K562 (cell line): ENCODE measurements around the gene ZNF74. TPM values are rescaled to one million over a fixed set of nuclear protein-coding genes. Genes with fewer than 3 reads are reported as not detected.

Experiments
- ARID2 ChIP-seq: fragments of 450-650 bp; IDR thresholded peaks from 2 replicates; pipeline ENCODE4 v1.6.1; 2017; ENCODE audit warnings: antibody characterized with exemption, mild to moderate bottlenecking
- CCAR2 ChIP-seq: fragments of 200-400 bp; formaldehyde crosslinking; IDR thresholded peaks from 2 replicates; pipeline ENCODE4 v1.6.1; 2017; ENCODE audit warnings: mild to moderate bottlenecking, low read depth, low read length
- CXXC5 ChIP-seq: fragments of 250-450 bp; sonication (Bioruptor Pico); IDR thresholded peaks from 2 replicates; pipeline ENCODE4 v1.8.0; 2022; ENCODE audit warnings: inconsistent platforms, mild to moderate bottlenecking, moderate library complexity
- EP300 ChIP-seq: IDR thresholded peaks from 2 replicates; pipeline ENCODE4 v1.6.1; 2012; ENCODE audit warnings: low read length, improper control_type of control experiment
- HCFC1 ChIP-seq: IDR thresholded peaks from 2 replicates; pipeline ENCODE4 v1.6.1; 2012; ENCODE audit warnings: low read depth, low read length, improper control_type of control experiment
- HDAC2 ChIP-seq: fragments of 450-650 bp; IDR thresholded peaks from 2 replicates; pipeline ENCODE4 v1.6.1; 2016; ENCODE audit warnings: mild to moderate bottlenecking
- HNRNPK ChIP-seq: fragments of 200-400 bp; formaldehyde crosslinking; IDR thresholded peaks from one replicate; pipeline ENCODE4 v1.6.1; 2018; ENCODE audit warnings: mild to moderate bottlenecking, low read depth, low read length; ENCODE audit not compliant: poor library complexity, severe bottlenecking
- KLF10 ChIP-seq: fragments of 250-450 bp; sonication (Bioruptor Pico); IDR thresholded peaks from 2 replicates; pipeline ENCODE4 v1.6.1; 2021; ENCODE audit warnings: matching md5 sums
- LARP7 ChIP-seq: fragments of 450-650 bp; IDR thresholded peaks from 2 replicates; pipeline ENCODE4 v1.6.1; 2016
- PCBP2 ChIP-seq: fragments of 200-400 bp; formaldehyde crosslinking; IDR thresholded peaks from 2 replicates; pipeline ENCODE4 v1.6.1; 2018; ENCODE audit warnings: low read length, low read depth, mild to moderate bottlenecking, moderate library complexity; ENCODE audit not compliant: poor library complexity, severe bottlenecking
- PHF21A ChIP-seq: fragments of 450-650 bp; IDR thresholded peaks from 2 replicates; pipeline ENCODE4 v1.6.1; 2017; ENCODE audit warnings: low read depth, borderline replicate concordance
- PTBP1 ChIP-seq: fragments of 200-400 bp; formaldehyde crosslinking; IDR thresholded peaks from 2 replicates; pipeline ENCODE4 v1.6.1; 2017; ENCODE audit warnings: low read depth, low read length
- RBM14 ChIP-seq: fragments of 200-400 bp; formaldehyde crosslinking; IDR thresholded peaks from 2 replicates; pipeline ENCODE4 v1.6.1; 2018; ENCODE audit warnings: low read depth, mild to moderate bottlenecking, low read length, moderate library complexity, borderline replicate concordance; ENCODE audit not compliant: insufficient read depth
- RBM39 ChIP-seq: fragments of 200-400 bp; formaldehyde crosslinking; optimal IDR thresholded peaks from 2 replicates; pipeline ENCODE3; 2018; ENCODE audit warnings: low read depth, low read length
- SP2 ChIP-seq: IDR thresholded peaks from 2 replicates; pipeline ENCODE4 v1.6.1; 2011; ENCODE audit warnings: mild to moderate bottlenecking, low read depth, low read length, moderate library complexity; ENCODE audit not compliant: poor library complexity, severe bottlenecking; ENCODE audit errors: extremely low read depth
- TARDBP ChIP-seq: fragments of 450-650 bp; IDR thresholded peaks from 2 replicates; pipeline ENCODE4 v1.6.1; 2016
- U2AF1 ChIP-seq: fragments of 200-400 bp; formaldehyde crosslinking; optimal IDR thresholded peaks from 2 replicates; pipeline ENCODE3; 2017; ENCODE audit warnings: mild to moderate bottlenecking, low read depth, low read length, moderate library complexity
- ZNF212 ChIP-seq: fragments of 450-650 bp; formaldehyde crosslinking; IDR thresholded peaks from 2 replicates; pipeline ENCODE4 v1.4.0; 2020; ENCODE audit warnings: mild to moderate bottlenecking
- polyA plus RNA-seq, 8 experiments: library from polyadenylated mRNA; depleted of rRNA in 4 of 8; stranded (reverse) in 5 of 8; unstranded in 3 of 8; fragments of >200 nt; fragmentation: Nextera tagmentation in 2 of 8; fragmentation: Illumina TruSeq in 1 of 8; extraction: Ambion mirVana in 2 of 8; extraction: Trizol in 1 of 8; gene quantifications; 2 replicates each; pipeline versions ENCODE4 v1.2.1 to v1.2.3, GENCODE V29; 2011 to 2014; ENCODE audit warnings: inconsistent platforms in 1 of 8, missing spikeins in 1 of 8
- total RNA-seq, 7 experiments: library from RNA; depleted of rRNA in 6 of 7; stranded (reverse); fragments of >200 nt in 6 of 7; fragmentation: Illumina TruSeq in 2 of 7; extraction: Trizol in 2 of 7; gene quantifications; 2 replicates each; pipeline versions ENCODE4 v1.2.1 to v1.2.3, GENCODE V29; 2011 to 2021; ENCODE audit warnings: low replicate concordance in 1 of 7
- TF ChIP-seq, protein P1 (sequence below): sonication (generic); formaldehyde crosslinking; IDR thresholded peaks from 2 replicates; pipeline ENCODE4 v1.8.0; 2022; ENCODE audit warnings: mild to moderate bottlenecking, missing genetic modification reagents
- TF ChIP-seq, protein P2 (sequence below): sonication (generic); formaldehyde crosslinking; IDR thresholded peaks from 2 replicates; pipeline ENCODE4 v1.8.1; 2023; ENCODE audit warnings: mild to moderate bottlenecking, missing genetic modification reagents
- TF ChIP-seq, protein P3 (sequence below), 2 experiments: fragments of 450-650 bp; IDR thresholded peaks; 2 replicates each; pipeline ENCODE4 v1.6.1; 2016

Gene ZNF74
- total and polyA plus RNA-seq, 9 of the 15 experiments (the other 6 are each of a cell fraction or from before 2014, with no cell fraction given), result 2.4 to 53.5 (median 31.5) TPM

DNA sequence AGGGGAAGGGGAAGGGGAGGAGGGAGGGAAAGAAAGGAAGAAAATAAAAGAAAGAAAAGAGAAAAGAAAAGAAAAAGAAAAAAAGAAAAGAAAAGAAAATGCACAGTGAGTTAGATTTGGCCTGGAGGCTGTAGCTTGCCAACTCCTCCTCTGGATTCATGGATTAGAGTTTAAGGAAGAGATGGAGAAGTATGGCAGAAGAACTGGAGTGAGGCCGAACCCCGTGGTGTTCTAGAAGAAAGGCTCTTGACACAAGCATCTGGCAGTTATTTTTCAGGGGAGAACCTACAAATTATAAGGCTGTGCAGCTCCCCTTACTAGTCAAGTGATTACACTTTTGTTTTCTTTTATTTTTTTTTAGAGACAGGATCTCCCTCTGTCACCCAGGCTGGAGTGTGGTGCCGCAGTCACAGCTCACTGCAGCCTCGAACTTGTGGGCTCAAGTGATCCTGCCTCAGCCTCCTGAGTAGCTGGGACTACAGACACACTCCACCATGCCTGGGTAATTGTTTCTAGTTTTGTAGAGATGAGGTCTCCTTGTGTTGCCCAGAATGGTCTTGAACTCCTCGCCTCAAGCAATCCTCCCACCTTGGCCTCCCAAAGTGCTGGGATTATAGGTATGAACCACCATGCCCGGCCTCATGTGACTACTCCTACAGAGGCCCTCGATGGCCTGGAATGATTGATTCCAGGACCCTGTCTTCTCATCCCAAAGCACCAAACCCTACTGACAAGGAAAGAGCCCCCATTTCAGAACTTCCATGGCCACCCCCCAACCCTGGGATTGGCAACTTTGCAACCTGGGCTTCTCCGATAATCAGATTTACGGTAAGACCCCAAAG is 19.5 kb downstream of the ZNF74 start (continued):
- TF ChIP-seq, protein P1, sequence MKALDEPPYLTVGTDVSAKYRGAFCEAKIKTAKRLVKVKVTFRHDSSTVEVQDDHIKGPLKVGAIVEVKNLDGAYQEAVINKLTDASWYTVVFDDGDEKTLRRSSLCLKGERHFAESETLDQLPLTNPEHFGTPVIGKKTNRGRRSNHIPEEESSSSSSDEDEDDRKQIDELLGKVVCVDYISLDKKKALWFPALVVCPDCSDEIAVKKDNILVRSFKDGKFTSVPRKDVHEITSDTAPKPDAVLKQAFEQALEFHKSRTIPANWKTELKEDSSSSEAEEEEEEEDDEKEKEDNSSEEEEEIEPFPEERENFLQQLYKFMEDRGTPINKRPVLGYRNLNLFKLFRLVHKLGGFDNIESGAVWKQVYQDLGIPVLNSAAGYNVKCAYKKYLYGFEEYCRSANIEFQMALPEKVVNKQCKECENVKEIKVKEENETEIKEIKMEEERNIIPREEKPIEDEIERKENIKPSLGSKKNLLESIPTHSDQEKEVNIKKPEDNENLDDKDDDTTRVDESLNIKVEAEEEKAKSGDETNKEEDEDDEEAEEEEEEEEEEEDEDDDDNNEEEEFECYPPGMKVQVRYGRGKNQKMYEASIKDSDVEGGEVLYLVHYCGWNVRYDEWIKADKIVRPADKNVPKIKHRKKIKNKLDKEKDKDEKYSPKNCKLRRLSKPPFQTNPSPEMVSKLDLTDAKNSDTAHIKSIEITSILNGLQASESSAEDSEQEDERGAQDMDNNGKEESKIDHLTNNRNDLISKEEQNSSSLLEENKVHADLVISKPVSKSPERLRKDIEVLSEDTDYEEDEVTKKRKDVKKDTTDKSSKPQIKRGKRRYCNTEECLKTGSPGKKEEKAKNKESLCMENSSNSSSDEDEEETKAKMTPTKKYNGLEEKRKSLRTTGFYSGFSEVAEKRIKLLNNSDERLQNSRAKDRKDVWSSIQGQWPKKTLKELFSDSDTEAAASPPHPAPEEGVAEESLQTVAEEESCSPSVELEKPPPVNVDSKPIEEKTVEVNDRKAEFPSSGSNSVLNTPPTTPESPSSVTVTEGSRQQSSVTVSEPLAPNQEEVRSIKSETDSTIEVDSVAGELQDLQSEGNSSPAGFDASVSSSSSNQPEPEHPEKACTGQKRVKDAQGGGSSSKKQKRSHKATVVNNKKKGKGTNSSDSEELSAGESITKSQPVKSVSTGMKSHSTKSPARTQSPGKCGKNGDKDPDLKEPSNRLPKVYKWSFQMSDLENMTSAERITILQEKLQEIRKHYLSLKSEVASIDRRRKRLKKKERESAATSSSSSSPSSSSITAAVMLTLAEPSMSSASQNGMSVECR (CRISPR knock-in tag), result no peak
- no peak for TF ChIP-seq HDAC2
- no peak for TF ChIP-seq SP2
- TF ChIP-seq KLF10 (CRISPR knock-in tag), result 0 out of 2 replicates have a peak, but pooled peaks have one; percentile 21
- TF ChIP-seq, protein P2, sequence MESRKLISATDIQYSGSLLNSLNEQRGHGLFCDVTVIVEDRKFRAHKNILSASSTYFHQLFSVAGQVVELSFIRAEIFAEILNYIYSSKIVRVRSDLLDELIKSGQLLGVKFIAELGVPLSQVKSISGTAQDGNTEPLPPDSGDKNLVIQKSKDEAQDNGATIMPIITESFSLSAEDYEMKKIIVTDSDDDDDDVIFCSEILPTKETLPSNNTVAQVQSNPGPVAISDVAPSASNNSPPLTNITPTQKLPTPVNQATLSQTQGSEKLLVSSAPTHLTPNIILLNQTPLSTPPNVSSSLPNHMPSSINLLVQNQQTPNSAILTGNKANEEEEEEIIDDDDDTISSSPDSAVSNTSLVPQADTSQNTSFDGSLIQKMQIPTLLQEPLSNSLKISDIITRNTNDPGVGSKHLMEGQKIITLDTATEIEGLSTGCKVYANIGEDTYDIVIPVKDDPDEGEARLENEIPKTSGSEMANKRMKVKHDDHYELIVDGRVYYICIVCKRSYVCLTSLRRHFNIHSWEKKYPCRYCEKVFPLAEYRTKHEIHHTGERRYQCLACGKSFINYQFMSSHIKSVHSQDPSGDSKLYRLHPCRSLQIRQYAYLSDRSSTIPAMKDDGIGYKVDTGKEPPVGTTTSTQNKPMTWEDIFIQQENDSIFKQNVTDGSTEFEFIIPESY (CRISPR knock-in tag), result no peak
- TF ChIP-seq HNRNPK, result peak; percentile 99
- no peak for TF ChIP-seq RBM14
- TF ChIP-seq LARP7, result 0 out of 2 replicates have a peak, but pooled peaks have one; percentile 65
- TF ChIP-seq PTBP1, result 0 out of 2 replicates have a peak, but pooled peaks have one; percentile 46
- no peak for TF ChIP-seq RBM39
- TF ChIP-seq ZNF212 (CRISPR knock-in tag), result no peak
- no peak for TF ChIP-seq CXXC5
- TF ChIP-seq EP300, result no peak
- TF ChIP-seq PHF21A, result no peak
- TF ChIP-seq HCFC1, result no peak
- TF ChIP-seq PCBP2, result peak; percentile 100
- TF ChIP-seq CCAR2, result 0 out of 2 replicates have a peak, but pooled peaks have one; percentile 9
- TF ChIP-seq U2AF1, result peak; percentile 64
- TF ChIP-seq, protein P3, sequence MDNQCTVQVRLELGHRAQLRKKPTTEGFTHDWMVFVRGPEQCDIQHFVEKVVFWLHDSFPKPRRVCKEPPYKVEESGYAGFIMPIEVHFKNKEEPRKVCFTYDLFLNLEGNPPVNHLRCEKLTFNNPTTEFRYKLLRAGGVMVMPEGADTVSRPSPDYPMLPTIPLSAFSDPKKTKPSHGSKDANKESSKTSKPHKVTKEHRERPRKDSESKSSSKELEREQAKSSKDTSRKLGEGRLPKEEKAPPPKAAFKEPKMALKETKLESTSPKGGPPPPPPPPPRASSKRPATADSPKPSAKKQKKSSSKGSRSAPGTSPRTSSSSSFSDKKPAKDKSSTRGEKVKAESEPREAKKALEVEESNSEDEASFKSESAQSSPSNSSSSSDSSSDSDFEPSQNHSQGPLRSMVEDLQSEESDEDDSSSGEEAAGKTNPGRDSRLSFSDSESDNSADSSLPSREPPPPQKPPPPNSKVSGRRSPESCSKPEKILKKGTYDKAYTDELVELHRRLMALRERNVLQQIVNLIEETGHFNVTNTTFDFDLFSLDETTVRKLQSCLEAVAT (IDR thresholded peaks at IDR 0.05), result peak; percentile 15 to 37; a peak in 1 of 4 replicates
- peak; percentile 52; the same call in 1 of the 2 replicates for TF ChIP-seq ARID2
- no peak for TF ChIP-seq TARDBP
